Endothelial cell (in vitro differentiated cells): ENCODE data around the gene CCDC13. TPM values are rescaled to one million over a fixed set of nuclear protein-coding genes. Genes with fewer than 3 reads are reported as not detected.
A peak's percentile ranks its signal among the peaks of the same experiment; 100 is the strongest.

ENCODE experiments used
- DNase-seq: peaks from one replicate; pipeline ENCODE4 v3.0.0; 2021; ENCODE audit warnings: low spot score
- H3K27ac Mint-ChIP-seq: one replicate; pipeline ENCODE4 v1.8.0; 2021; ENCODE audit warnings: mixed read lengths, inconsistent platforms; ENCODE audit not compliant: unreplicated experiment
- H3K27me3 Mint-ChIP-seq: one replicate; pipeline ENCODE4 v1.8.0; 2021; ENCODE audit warnings: mild to moderate bottlenecking, moderate library complexity, mixed read lengths, inconsistent platforms; ENCODE audit not compliant: unreplicated experiment
- H3K36me3 Mint-ChIP-seq: one replicate; pipeline ENCODE4 v1.8.0; 2021; ENCODE audit warnings: mild to moderate bottlenecking, low read depth, mixed read lengths, inconsistent platforms; ENCODE audit not compliant: unreplicated experiment
- H3K4me1 Mint-ChIP-seq: one replicate; pipeline ENCODE4 v1.8.0; 2021; ENCODE audit warnings: mild to moderate bottlenecking, mixed read lengths, inconsistent platforms; ENCODE audit not compliant: unreplicated experiment
- H3K4me3 Mint-ChIP-seq: one replicate; pipeline ENCODE4 v1.8.0; 2021; ENCODE audit warnings: mild to moderate bottlenecking, mixed read lengths, inconsistent platforms; ENCODE audit not compliant: unreplicated experiment
- H3K9me3 Mint-ChIP-seq: one replicate; pipeline ENCODE4 v1.8.0; 2021; ENCODE audit warnings: mixed read lengths, inconsistent platforms; ENCODE audit not compliant: unreplicated experiment
- CTCF ChIP-seq: fragments of 200-600 bp; sonication (generic); IDR thresholded peaks from one replicate; pipeline ENCODE4 v1.5.0; 2021; ENCODE audit warnings: antibody characterized with exemption; ENCODE audit not compliant: unreplicated experiment
- total RNA-seq: library from RNA; stranded (reverse); fragmentation: NEBNext Ultra II Directional; extraction: Animal tissue kit (Norgen Biotek cat#: 25700); gene quantifications from one replicate; pipeline ENCODE4 v1.2.1, GENCODE V29; 2021; ENCODE audit not compliant: unreplicated experiment

Gene CCDC13
- total RNA-seq, 1 donor from 2014 or later, result 0.41 TPM

- H3K27me3 Mint-ChIP-seq, result peaks cover 3% of the 10 kb centered on the region
- peak; percentile 82 for TF ChIP-seq CTCF
Measured at GRCh38 chr3:42780892-42781700, 8.0 kb upstream of the CCDC13 start.

GRCh38 chr3:42780398-42780797 lies 7.3 kb upstream of the CCDC13 start:
- Mint-ChIP-seq H3K27me3 (peaks cover 3% of the 10 kb centered on the region), H3K4me1 (no peaks in the 10 kb centered on the region), H3K9me3 (no peaks in the 10 kb centered on the region), H3K4me3 (no peak overlapping the region), H3K27ac (no peak overlapping the region), H3K36me3 (no peaks in the 10 kb centered on the region)
- DNase-seq, result no peak
- TF ChIP-seq CTCF, result no peak

More at GRCh38 chr3:42780892-42781700, 8.0 kb upstream of the CCDC13 start:
- no peaks in the 10 kb centered on the region for H3K4me1 Mint-ChIP-seq
- no peak overlapping the region for H3K4me3 Mint-ChIP-seq
- DNase-seq, result peak; percentile 53
- peaks cover 3% of the 10 kb centered on the region for H3K36me3 Mint-ChIP-seq
- H3K9me3 Mint-ChIP-seq, result no peaks in the 10 kb centered on the region
- no peak overlapping the region for H3K27ac Mint-ChIP-seq

GRCh38 chr3:42778644-42779043 lies 5.6 kb upstream of the CCDC13 start:
- H3K36me3 Mint-ChIP-seq, result no peaks in the 10 kb centered on the region
- no peak overlapping the region for H3K4me3 Mint-ChIP-seq
- H3K9me3 Mint-ChIP-seq, result no peaks in the 10 kb centered on the region
- H3K4me1 Mint-ChIP-seq, result no peaks in the 10 kb centered on the region
- no peak overlapping the region for H3K27ac Mint-ChIP-seq
- TF ChIP-seq CTCF, result no peak
- peaks cover 3% of the 10 kb centered on the region for H3K27me3 Mint-ChIP-seq
- no peak for DNase-seq

GRCh38 chr3:42773409-42773751 lies 327 bp upstream of the CCDC13 start:
- H3K27me3 Mint-ChIP-seq, result peaks cover 4% of the 10 kb centered on the region
- no peaks in the 10 kb centered on the region for H3K36me3 Mint-ChIP-seq
- H3K4me3 Mint-ChIP-seq, result peak overlapping the region; percentile 88
- no peaks in the 10 kb centered on the region for H3K9me3 Mint-ChIP-seq
- no peak for TF ChIP-seq CTCF
- H3K27ac Mint-ChIP-seq, result peak overlapping the region; percentile 88
- H3K4me1 Mint-ChIP-seq, result peaks cover 4% of the 10 kb centered on the region
- DNase-seq, result no peak

- Mint-ChIP-seq H3K27ac (no peak overlapping the region), H3K4me3 (no peak overlapping the region), H3K27me3 (peaks cover 4% of the 10 kb centered on the region), H3K9me3 (no peaks in the 10 kb centered on the region), H3K36me3 (no peaks in the 10 kb centered on the region), H3K4me1 (peaks cover 4% of the 10 kb centered on the region)
- DNase-seq, result no peak
- TF ChIP-seq CTCF, result no peak
Measured at GRCh38 chr3:42771271-42771670, 1.8 kb downstream of the CCDC13 start.
